ENCODE measurements around the gene UTP3.

- TF ChIP-seq PATZ1 (CRISPR knock-in tag; IDR thresholded peaks at IDR 0.05; ENCODE audit: borderline replicate concordance) = no peak
- no peak for TF ChIP-seq ZNF565 (CRISPR knock-in tag; conservative IDR thresholded peaks at IDR 0.05; ENCODE audit: low read depth)
- TF ChIP-seq ZNF8 (CRISPR knock-in tag; IDR thresholded peaks at IDR 0.05) = no peak
- no peak for TF ChIP-seq RARB (CRISPR knock-in tag; IDR thresholded peaks at IDR 0.05)
- TF ChIP-seq ISL1 (CRISPR knock-in tag; IDR thresholded peaks at IDR 0.05) = no peak
- TF ChIP-seq SNAI2 (CRISPR knock-in tag; IDR thresholded peaks at IDR 0.05) = no peak
- TF ChIP-seq ARNTL (CRISPR knock-in tag; IDR thresholded peaks at IDR 0.05; ENCODE audit: borderline replicate concordance, low read depth) = no peak
- TF ChIP-seq TCF4 (CRISPR knock-in tag; IDR thresholded peaks at IDR 0.05; ENCODE audit: borderline replicate concordance) = no peak
- no peak for TF ChIP-seq TOX (CRISPR knock-in tag; IDR thresholded peaks at IDR 0.05; ENCODE audit: borderline replicate concordance)
- no peak for TF ChIP-seq ZFP3 (CRISPR knock-in tag; IDR thresholded peaks at IDR 0.05)
- TF ChIP-seq PPARA (CRISPR knock-in tag; IDR thresholded peaks at IDR 0.05; ENCODE audit: borderline replicate concordance) = no peak
- no peak for TF ChIP-seq ZNF70 (CRISPR knock-in tag; IDR thresholded peaks at IDR 0.05)
These were observed 33.4 kb downstream of the UTP3 start, which contains the start of gene RUFY3 for GRCh38 chr4:70721747-70722146.
